NCI-H1092 (cell line): ENCODE results near the gene NELFB.
A peak's percentile ranks its signal among the peaks of the same experiment; 100 is the strongest.

ENCODE experiments used
- DNase-seq: peaks from one replicate; lab custom pipeline; 2025; lab: John Stamatoyannopoulos, UW

NELFB gene

DNA sequence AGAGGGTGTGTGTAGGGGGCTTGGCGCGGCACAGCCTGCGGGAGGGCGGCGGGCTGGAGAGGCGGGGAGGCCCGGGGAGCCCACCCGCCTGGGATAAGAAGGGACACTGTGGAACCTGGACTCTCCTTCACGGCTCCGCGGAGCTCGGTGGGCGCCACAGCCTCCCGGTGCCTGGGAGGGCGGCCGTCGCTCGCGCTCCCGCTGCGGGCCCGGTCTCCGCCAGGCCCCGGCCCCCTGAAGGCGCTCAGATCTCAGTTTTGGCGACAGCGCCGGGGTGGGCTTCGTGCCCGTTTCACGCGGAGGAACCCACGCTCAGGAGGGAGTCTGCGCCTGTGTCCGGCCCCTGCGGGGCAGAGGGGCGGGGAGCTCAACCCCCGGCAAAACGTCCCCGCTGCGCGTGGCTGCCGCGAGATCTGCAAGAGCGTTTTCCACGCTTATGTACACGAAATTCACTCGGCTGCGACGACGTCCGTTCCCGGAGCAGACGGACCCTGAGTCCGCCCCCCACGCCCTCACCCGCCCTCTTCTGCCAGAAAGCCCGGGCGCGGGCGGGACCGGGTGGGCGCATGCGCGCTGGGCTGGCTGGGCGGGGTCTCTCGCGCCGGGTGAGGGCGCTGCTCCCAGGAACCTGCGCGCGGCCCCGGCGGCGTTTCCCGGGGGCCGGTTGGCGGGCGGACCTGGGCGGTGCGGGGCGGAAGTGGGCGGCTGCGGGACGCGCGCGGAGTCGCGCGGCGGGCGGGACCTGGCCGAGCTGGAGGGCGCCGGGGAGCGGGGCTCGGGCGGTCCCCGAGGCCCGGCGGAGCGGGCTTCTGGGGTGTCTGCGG lies at the start of gene NELFB:
NELFB (plus strand) TSS at position 704 of the 824 bp plus-strand sequence.
- peak; percentile 87 for DNase-seq

DNA sequence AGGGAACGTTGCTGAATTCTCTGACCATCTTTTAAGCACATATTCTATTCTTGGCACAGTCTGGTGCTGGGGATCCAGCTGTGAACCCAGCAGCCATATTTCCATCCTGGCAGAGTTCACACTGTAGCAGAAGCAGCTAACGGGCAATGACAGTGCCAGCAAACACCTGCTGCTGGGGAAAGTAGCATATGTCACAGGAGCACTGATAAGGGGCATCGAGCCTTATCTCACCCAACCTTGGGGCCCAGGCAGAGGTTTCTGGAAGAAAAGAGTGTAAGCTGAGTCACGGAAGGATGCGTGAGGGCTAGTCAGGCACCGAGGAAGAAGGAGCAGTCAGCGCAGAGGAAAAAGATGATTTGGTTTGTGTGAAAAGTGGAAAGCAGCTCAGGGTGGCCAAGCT lies 48.5 kb upstream of the NELFB start:
- no peak for DNase-seq

DNA sequence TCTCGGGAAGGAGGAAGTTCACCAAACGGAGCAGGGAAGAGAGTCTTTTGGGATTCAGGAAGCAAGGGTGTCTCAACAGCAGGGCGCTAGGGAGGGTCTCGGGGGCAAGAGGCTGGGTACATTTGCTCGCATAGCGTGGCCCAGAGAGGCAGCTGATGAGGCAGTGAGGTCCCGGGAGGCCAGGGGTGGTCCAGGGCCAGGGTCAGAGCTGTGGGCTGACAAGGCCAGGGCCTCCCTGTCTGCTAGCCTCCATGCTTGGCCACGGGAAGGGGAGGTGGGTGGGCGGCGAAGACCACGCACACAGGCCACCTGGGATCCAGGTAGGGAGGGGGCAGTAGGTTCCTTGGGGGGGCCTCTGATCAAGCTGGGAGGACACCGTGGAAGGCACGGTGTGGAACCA lies 43.6 kb upstream of the NELFB start:
- no peak for DNase-seq

DNA sequence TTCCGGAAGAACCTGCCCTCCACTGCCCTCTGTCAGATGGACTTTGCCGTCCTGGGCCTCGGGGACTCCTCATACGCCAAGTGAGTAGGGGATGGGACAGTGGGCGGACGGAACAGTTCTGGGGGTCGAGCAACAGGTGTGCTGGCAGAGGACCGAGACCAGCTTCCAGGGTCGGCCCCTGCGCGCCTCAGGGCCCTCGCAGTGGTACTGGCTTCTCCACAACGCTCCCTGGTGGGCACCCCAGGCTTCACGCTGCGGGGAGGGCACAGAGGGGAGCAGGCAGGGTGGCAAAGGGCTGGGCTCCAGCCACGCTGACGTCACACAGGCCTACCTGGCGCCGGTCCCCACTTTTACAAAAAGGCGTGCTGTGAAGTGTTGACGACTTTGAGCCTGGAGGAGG lies 42.6 kb upstream of the NELFB start:
- DNase-seq = no peak

DNA sequence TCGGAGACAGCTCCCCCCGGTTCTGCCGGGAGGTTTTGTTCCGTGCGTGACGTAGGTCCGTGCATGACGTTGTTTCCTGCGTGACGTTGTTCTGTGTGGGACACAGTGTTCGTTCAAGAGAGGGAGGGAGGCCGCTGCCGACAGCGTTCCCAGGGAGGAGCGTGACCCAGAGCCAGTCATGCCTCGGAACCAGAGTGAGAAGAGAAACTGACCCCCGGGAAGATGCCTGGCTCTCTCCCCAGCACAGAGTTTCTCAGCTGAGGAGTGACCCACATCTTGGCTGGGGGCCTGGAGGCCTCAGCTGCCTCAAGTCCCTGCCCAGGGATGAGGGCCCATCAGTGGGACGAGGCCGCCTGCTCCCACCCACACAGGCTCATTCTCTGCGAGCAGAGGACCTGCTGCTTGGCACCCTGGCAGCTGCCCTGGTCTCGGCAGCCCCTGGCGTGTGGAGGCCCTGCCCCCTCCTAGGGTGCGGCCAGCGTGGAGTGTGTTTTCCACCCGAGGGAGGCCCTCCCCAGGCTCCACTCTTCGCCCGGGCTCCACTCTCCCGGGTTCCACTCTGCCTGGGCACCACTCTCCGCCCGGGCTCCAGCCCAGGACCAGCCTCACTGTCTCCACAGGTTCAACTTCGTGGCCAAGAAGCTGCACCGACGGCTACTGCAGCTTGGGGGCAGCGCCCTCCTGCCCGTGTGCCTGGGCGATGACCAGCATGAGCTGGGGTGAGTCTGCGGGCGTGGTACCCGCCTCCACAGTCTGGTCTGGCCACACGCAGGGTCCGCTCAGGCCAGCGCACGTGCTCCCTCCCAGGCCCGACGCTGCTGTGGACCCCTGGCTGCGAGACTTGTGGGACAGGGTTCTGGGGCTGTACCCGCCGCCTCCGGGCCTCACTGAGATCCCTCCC lies 41.7 kb upstream of the NELFB start:
- DNase-seq = no peak

DNA sequence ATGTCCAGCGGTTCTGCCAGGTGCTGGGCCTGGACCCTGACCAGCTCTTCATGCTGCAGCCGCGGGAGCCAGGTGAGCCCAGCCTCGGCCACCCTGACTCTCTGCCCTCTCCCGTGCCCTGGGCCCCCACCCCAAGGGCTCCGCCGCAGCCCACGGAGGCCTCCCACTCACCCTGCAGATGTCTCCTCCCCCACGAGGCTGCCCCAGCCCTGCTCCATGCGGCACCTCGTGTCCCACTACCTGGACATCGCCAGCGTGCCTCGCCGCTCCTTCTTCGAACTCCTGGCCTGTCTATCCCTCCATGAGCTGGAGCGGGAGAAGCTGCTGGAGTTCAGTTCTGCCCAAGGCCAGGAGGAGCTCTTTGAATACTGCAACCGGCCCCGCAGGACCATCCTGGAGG lies 40.5 kb upstream of the NELFB start:
- no peak for DNase-seq

DNA sequence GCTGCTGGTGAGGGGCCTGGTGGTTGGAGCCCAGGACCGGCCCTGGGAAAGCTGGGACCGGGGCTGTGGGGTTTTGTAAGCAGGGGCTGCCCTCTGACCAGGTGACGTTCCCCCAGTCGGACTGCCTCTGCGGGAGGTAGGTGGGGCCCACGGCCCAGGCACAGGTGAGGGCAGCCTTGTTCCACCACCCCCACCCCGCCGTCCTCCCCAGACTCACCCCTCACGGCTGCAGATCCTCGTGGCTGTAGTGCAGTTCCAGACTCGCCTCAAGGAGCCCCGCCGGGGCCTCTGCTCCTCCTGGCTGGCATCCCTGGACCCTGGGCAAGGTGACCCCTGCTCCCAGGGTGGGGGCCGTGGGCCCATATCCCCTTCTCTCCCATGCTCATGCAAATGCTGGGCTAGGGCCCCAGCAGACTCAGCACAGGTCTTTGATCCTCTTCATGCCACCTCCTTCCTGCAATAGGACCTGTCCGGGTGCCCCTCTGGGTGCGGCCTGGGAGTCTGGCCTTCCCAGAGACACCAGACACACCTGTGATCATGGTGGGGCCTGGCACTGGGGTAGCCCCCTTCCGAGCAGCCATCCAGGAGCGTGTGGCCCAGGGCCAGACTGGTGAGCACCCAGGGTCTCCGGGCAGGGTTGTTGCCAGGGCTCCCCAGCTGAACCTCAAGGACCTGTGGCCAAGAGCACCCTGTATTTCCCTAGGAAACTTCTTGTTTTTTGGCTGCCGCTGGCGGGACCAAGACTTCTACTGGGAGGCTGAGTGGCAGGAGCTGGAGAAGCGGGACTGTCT lies 39.7 kb upstream of the NELFB start:
- DNase-seq = no peak

DNA sequence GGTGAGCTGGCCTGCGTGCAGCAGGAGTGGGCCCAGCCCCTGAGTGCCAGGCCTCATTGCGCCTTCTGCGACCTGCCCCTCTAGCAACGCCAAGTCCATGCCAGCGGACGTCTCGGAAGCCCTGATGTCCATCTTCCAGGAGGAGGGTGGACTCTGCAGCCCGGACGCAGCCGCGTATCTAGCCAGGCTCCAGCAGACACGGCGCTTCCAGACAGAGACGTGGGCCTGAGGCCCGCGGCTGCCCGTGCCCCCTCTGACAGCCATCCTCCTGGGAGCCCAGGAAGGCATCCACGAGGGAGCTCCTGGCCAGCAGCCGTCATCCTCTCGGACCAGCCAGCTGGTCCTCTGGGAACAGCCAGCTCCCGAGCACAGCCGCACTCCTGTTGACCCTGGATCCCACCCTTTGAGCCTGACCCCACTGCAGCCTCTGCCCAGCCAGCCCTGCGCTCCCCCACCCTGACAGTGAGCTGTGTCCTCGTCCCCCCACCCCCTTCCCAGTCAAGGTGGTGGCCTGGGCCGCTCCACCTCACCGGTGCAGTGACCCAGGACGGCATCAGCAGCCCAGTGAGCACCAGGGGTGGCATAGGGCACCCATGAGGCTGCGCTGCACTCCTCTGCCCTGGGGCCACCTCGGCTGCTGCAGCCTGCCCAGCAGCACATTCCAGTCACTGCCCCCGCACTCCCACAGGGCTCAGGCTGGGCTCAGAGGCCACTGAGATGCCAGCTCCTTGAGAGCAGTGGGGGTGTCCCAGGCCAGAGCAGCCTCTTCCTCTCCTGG lies 38.8 kb upstream of the NELFB start:
- no peak for DNase-seq

DNA sequence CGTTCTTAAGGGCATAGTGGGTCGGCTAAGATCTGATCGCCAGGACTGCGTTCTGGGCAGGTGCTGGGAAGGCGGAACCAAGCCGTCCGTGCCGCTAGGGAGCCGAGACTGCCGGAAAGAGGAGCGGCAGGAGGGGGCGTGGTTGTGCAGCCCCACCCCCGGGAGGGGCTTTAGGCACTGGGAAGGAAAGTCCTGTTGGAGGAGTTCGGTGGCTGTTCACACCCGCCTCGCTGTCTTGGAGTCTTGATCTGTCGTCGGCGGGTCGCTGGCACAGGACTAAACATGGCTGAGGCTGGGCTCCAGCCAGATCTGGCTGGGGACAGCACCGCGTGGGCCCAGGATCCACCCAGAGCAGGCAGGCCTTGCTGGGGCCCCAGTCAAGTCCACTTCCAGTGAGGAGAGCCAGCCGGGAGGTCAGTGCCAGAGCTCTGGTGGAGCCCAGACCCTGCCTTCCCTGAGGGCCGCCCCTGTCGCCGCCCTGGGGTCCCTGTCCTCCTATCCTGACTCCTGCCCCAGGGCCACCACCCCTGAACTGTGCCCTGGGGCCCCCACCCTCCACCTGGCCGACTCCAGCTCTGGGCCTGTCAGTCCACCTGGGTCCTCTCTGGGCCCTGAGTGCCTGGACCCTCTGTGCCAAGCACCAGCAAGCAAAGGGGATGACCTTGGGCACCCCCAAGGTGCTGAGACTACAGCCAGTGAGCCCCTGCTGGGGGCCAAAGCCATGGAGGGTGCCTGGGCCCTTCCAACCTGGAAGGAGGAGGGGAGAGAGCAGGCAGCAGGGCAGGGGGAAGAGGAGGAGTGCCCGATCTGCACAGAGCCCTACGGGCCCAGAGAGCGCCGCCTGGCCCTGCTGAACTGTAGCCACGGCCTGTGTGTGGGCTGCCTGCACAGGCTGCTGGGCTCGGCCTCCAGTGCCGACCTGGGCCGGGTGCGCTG lies 37.6 kb upstream of the NELFB start:
- DNase-seq = no peak

DNA sequence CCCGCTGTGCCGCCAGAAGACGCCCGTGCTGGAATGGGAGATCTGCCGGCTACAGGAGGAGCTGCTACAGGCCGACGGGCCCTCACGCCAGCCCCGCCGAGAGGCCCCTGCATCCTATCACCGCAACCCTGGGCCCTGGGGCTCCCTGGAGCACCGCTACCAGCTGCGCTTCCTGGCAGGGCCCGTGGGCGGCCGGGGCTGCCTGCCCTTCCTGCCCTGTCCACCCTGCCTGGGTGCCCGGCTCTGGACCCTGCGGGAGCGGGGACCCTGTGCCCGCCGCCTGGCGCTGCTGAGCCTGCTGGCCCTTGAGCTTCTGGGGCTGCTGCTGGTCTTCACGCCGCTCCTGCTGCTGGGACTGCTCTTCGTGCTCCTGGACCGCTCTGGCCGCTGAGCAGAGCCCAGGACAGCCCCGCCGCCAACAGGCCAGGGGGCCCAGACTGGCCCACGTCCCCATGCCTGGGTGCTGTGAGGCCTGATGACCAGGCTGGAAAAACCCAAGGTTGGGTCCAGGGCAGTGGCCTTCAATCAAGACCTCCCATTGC lies 36.8 kb upstream of the NELFB start:
- no peak for DNase-seq

DNA sequence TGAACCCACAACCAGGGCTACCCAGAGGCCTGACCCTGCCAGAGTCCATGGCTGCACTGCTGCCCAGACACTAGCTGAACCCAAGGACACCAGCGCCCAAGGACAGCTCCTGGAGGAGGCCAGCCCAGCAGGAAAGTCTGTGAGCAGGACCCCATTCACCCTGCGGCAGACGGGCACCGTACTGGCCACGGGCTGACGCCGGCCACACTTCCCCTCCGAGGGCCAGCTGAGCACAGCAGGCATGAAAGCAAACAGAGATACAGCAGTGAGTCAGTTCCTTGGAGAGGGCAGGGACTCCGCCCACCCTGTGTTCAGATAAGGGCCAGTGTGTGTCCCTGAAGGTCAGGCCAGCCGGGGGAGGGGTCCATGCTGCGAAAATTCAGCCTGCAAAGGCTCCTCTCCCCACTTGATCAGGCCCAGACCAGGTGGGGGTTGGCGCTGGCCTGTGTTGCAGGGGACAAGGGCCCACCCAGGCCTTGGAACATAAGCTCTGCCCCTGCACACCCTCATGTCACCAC lies 36.3 kb upstream of the NELFB start:
- DNase-seq = no peak

DNA sequence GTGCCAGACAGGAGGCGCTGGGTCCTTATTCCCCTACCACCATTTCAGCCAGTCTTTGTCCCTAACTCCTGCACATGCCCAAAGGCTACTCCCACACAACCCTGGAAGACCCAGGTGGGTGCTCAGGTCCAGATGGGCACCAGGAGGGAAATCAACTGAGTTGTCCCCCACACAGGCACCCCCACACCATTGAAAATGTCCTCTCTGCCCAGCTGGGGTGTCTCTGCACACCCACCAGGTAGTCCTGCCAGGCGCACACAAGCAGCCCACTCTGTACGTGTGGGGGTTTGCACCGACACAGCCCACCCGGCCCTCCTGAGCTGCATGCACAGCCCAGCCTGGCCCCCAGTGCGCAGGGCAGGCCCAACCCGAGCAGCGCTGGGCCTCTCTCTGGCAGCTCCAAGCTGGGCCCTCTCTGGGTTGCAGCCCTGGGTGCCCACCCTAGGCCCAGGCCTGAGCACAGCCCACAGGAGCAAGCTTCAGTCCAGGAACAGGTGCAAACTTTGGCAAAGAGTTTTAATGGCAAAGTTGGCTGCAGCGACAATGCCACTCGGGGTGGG lies 35.3 kb upstream of the NELFB start:
- no peak for DNase-seq

DNA sequence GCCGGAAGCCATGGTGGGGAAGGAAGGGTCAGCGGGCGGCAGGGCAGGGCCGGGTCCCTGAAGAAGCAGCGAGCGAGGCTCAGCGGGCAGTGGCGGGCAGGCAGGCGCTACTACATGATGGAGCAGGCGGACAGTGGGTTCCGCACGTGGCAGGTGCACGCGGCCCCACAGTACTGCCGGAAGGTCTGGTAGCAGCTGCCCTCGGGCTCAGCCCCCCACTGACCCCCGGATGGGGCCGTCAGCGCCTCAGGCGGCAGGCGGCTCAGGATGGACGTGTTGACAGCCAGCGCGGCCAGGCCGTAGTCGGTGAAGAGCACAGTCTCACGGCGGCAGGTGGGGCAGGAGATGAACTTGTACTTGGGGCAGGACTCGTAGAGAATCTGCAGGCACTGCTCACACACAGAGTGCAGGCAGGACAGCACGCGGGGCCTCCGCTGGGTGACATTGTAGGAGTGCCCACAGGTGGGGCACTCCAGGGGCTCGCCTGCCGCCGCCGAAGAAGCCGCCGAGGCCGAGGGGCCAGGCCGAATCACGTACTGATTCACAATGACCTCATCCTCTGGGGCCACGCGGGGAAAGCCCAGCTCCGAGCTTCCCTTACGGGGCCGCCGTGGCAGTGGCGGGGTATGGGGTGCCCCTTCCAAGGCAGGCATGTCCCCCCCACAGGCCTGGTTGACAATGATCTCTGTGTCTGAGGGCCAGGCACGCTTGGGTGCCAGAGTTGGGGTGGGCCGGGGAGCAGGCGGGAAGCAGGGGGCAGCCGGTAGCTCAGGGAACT lies 34.6 kb upstream of the NELFB start:
- DNase-seq = no peak

DNA sequence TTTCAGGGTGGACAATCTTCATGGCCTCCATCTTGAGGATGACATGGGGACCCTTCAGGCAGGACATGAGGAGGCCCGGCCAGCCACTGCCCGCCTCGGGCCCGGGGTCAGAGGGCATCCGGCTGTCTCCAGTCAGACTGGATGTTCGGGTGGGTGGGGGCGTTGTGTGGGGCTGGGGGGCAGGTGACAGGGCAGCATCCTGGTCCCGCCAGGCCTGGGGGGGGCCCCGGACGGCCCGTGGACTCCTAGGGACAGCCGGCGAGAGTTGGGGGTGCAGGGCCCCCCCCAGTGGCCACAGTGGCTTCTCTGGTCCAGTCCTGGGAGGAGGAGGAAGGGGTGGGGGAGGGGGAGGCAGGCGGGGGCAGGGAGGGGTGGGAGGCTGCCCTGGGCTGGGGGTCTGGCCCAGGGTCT lies 34.0 kb upstream of the NELFB start:
- no peak for DNase-seq

DNA sequence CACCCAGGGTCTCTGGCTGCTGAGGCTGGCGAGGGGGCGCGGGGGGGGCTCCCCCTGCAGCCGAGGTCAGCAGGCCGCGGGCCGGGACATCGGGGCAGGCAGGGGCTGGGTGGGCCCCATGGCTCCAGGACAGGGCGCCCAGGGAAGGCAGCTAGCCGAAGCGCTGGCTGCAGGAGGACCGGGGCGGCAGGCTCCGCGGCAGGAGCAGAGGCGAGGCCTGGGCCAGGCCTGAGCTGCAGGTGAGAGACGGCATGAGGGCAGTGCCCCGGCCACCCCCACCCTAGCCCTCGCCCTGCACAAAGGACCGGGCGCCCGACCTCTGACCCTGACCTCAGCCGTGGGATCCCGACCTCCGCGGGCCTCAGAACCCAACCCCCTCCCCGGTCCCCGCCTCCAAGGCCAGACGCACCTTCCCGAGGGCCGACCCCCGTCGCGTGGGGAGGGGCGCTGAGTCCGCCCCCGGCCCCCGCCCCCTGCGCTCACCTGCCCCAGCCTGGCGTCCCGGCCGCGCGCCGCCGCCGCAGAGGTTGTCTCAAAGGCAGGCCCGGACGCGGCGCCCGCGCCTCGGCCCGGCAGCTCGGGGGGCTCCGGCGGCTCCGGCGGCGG lies 33.5 kb upstream of the NELFB start:
- no peak for DNase-seq

DNA sequence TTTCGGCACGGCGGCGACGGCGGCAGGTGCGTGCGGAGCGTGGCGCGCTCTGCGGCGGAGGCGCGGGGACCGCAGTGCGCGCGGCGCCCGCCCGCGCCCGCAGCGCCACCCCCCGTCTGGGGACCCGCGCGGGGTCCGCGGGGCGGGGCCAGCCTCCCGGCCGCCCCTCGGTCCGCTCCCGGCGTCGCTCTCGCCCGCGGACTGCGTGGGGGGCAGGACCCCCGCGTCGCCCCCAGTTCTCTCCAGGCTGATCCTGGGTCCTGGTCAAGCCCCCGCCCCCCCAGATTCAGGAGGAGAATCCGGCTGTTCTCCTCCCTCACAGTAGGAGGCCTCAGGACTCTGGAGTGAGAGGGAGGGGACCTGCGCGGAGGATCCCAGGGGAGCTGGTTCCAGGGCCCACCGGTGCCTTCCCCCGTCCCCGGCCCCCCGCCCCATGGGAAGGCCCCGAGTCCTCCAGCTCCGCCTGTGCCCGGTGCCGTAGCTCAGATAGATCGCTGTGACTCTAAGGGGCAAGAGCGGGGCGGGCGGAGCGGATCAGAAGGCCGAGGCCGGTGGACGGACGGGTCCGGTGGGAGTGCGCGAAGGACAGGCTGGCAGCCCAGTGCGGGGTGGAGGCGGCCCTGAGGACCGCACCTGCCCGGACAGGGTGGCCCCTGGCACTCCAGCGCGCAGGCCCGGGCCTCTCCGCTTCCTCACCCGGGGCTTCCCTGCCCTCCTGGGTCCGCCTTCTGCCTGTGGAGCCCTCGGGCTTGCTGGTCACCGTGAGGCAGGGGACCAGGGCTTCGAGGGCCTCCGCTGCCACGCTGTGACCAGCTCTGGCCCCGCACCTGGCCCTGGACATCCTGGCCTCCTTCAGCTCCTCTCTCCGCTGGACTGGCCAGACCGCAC lies 32.7 kb upstream of the NELFB start, which contains the start of gene RNF208:
RNF208 (minus strand) TSS at position 51 of the 888 bp plus-strand sequence. CDS start 1,028 bp downstream, outside the sequence.
- no peak for DNase-seq
